Neuronal stem cell (in vitro differentiated cells): ENCODE results near the gene DOK3.
A peak's percentile ranks its signal among the peaks of the same experiment; 100 is the strongest.

Source experiments
- DNase-seq: peaks from one replicate; pipeline ENCODE4 v3.0.0-alpha.2; 2013; ENCODE audit warnings: low spot score
- H2AFZ ChIP-seq: one replicate; pipeline ENCODE4 v1.6.1; 2013; ENCODE audit warnings: mild to moderate bottlenecking, low read length, inconsistent platforms
- H2AK5ac ChIP-seq: 2 replicates; pipeline ENCODE4 v1.6.1; 2013; ENCODE audit warnings: low read depth, mild to moderate bottlenecking, inconsistent platforms, low read length, moderate library complexity, mixed read lengths
- H2BK120ac ChIP-seq: 2 replicates; pipeline ENCODE4 v1.6.1; 2013; ENCODE audit warnings: low read depth, mild to moderate bottlenecking, inconsistent platforms, low read length, moderate library complexity, mixed read lengths
- H2BK12ac ChIP-seq: one replicate; pipeline ENCODE4 v1.6.1; 2013; ENCODE audit warnings: low read length, inconsistent platforms
- H2BK15ac ChIP-seq: 2 replicates; pipeline ENCODE4 v1.6.1; 2013; ENCODE audit warnings: mild to moderate bottlenecking, low read length, inconsistent platforms, mixed read lengths
- H2BK5ac ChIP-seq: one replicate; pipeline ENCODE4 v1.6.1; 2013; ENCODE audit warnings: inconsistent platforms, mild to moderate bottlenecking, low read length, moderate library complexity
- H3K14ac ChIP-seq: one replicate; pipeline ENCODE4 v1.6.1; 2013; ENCODE audit warnings: low read length, inconsistent platforms
- H3K18ac ChIP-seq: 2 replicates; pipeline ENCODE4 v1.6.1; 2013; ENCODE audit warnings: low read length, inconsistent platforms
- H3K23ac ChIP-seq: 2 replicates; pipeline ENCODE4 v1.6.1; 2013; ENCODE audit warnings: low read depth, mild to moderate bottlenecking, mixed read lengths, low read length, inconsistent platforms; ENCODE audit not compliant: poor library complexity
- H3K27ac ChIP-seq: replicated peaks from 3 replicates; pipeline ENCODE4 v1.5.1; 2013; ENCODE audit warnings: low read length, inconsistent platforms
- H3K27me3 ChIP-seq, 3 experiments: 2 replicates each; pipeline ENCODE4 v1.6.1; 2013; ENCODE audit warnings: low read length in 3 of 3, mild to moderate bottlenecking in 2 of 3, inconsistent platforms in 1 of 3, low read depth in 1 of 3, mixed read lengths in 1 of 3, moderate library complexity in 1 of 3; ENCODE audit not compliant: control insufficient read depth in 3 of 3, insufficient read depth in 3 of 3
- H3K36me3 ChIP-seq, 2 donors: replicated peaks in 1 of 2; 2 replicates each; pipeline ENCODE4 v1.6.1; 2013; ENCODE audit warnings: low read length in 2 of 2; ENCODE audit not compliant: control insufficient read depth in 2 of 2, insufficient read depth in 2 of 2
- H3K4ac ChIP-seq: 2 replicates; pipeline ENCODE4 v1.6.1; 2013; ENCODE audit warnings: inconsistent platforms, mild to moderate bottlenecking, low read length, moderate library complexity
- H3K4me1 ChIP-seq, 2 donors: 1 replicate in 1 of 2; 2 replicates in 1 of 2; pipeline ENCODE4 v1.6.1; 2013; ENCODE audit warnings: low read length in 2 of 2, low read depth in 1 of 2; ENCODE audit not compliant: control insufficient read depth in 2 of 2, insufficient read depth in 1 of 2
- H3K4me2 ChIP-seq: one replicate; pipeline ENCODE4 v1.6.1; 2013; ENCODE audit warnings: mild to moderate bottlenecking, low read length, inconsistent platforms; ENCODE audit not compliant: insufficient read depth, poor library complexity, severe bottlenecking
- H3K4me3 ChIP-seq, 2 donors: 2 replicates each; pipeline ENCODE4 v1.5.1; 2013; ENCODE audit warnings: low read length in 2 of 2, mild to moderate bottlenecking in 2 of 2, inconsistent platforms in 1 of 2, moderate library complexity in 1 of 2
- H3K79me1 ChIP-seq: one replicate; pipeline ENCODE4 v1.6.1; 2013; ENCODE audit warnings: low read depth, mild to moderate bottlenecking, inconsistent platforms, low read length, moderate library complexity
- H3K9ac ChIP-seq: one replicate; pipeline ENCODE4 v1.6.1; 2013; ENCODE audit warnings: mild to moderate bottlenecking, low read depth, low read length, inconsistent platforms; ENCODE audit not compliant: poor library complexity
- H3K9me3 ChIP-seq, 2 donors: replicated peaks in 1 of 2; 2 replicates each; pipeline versions ENCODE3 to v1.6.1; 2013; ENCODE audit warnings: low read length in 2 of 2, mild to moderate bottlenecking in 2 of 2, inconsistent platforms in 1 of 2, low read depth in 1 of 2, mixed read lengths in 1 of 2, moderate library complexity in 1 of 2; ENCODE audit not compliant: control insufficient read depth in 2 of 2, insufficient read depth in 1 of 2
- H4K8ac ChIP-seq: one replicate; pipeline ENCODE4 v1.6.1; 2013; ENCODE audit warnings: low read depth, mild to moderate bottlenecking, inconsistent platforms, low read length, moderate library complexity
- H4K91ac ChIP-seq: one replicate; pipeline ENCODE4 v1.6.1; 2013; ENCODE audit warnings: low read length, low read depth, mild to moderate bottlenecking, inconsistent platforms; ENCODE audit not compliant: poor library complexity
- WGBS, 2 donors: extraction: QIAGEN DNeasy Blood & Tissue Kit; methylation state at CpG; one replicate each; pipeline ENCODE4 v1.1.7; 2013; ENCODE audit warnings: missing lambda C conversion rate in 2 of 2, mixed read lengths in 1 of 2; ENCODE audit not compliant: insufficient read length in 2 of 2, insufficient replicate concordance in 1 of 2; ENCODE audit errors: extremely low coverage in 2 of 2; 5-methylcytosine and 5-hydroxymethylcytosine counted together

DOK3 gene

DNA sequence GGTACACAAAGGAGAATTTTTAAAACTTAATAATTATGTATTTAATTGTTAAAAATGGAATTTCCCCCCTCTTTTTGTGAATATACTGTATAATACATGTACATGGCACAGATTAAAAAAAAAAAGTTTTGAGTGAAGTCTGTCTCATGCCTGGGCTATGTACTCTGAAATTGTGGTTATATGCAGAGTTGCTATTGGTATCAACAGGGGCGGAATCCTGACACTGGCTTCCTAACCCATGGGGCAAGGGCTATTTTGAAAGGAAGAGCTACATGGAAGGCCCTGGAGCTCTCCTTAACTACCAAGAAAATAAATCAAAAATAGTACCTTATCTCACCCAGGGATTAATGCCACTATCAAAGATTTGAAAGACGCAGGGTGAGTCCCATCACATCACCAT lies 45.6 kb upstream of the DOK3 start:
- Histone ChIP-seq H3K4ac (no peak overlapping the region), H4K91ac (no peak overlapping the region), H2BK15ac (no peak overlapping the region), H3K79me1 (peaks cover 3% of the 10 kb centered on the region), H2BK5ac (no peak overlapping the region), H3K36me3 (peaks cover 7 to 29% of the 10 kb centered on the region in 2 donors), H2BK120ac (no peak overlapping the region), H2AFZ (peak overlapping the region; percentile 45), H3K14ac (no peak overlapping the region), H3K18ac (no peak overlapping the region), H4K8ac (no peak overlapping the region), H3K9ac (no peak overlapping the region), H3K4me1 (peaks cover 4 to 5% of the 10 kb centered on the region in 2 donors), H3K27ac (no peak overlapping the region), H3K23ac (no peak overlapping the region), H2BK12ac (no peak overlapping the region), H3K4me2 (no peak overlapping the region), H2AK5ac (no peak overlapping the region), H3K27me3 (no peaks in the 10 kb centered on the region), H3K4me3 (no peak overlapping the region), H3K9me3 (no peaks in the 10 kb centered on the region)
- WGBS, 2 donors, result no CpG with 5 or more reads among the region's 2 CpGs
- DNase-seq, result no peak

DNA sequence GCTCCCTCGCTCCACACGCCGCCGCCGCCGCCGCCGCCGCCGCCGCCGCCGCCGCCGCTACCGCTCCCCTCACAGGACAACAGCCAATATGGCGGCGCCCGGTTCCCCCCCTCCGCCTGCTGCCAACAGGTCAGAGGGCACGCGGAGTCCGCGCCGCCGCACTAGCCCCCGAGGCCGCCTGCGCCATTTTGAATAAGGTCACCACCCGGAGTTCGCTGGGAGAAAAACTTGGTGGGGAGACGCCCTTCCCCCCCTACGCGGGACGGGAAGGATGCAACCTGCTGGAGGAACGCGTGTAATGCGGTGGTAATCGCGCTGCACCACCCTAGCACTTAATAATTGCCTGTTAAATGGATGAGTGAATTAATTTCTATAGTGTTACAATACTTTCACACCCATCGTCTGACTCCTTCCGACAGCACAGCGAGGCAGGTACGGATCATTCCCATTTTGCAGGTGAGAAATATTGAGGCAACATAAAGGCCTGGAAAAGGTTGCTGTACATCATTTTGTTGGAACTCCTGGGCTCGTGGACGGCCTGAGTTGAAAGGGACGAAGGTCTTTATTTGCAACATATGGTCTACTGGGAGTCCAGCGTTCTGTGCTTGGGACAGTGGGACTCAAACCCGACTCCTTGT lies 45.0 kb upstream of the DOK3 start, which contains the start of gene FAM193B:
FAM193B (minus strand) TSS at position 90 of the 638 bp plus-strand sequence. CDS start 105 bp downstream, outside the sequence.
- Histone ChIP-seq H3K9me3 (no peaks in the 10 kb centered on the region), H2BK5ac (no peak within 1 kb of the TSS), H3K4me3 (peak within 1 kb of the TSS; percentile 86 to 92), H3K36me3 (peaks cover 7 to 35% of the 10 kb centered on the region in 2 donors), H3K27me3 (no peaks in the 10 kb centered on the region), H2BK120ac (no peak within 1 kb of the TSS), H2BK12ac (no peak within 1 kb of the TSS), H3K18ac (peak within 1 kb of the TSS; percentile 95), H3K4me2 (peak within 1 kb of the TSS; percentile 57), H2BK15ac (no peak within 1 kb of the TSS), H2AK5ac (peak within 1 kb of the TSS; percentile 72), H3K4me1 (peaks cover 4 to 5% of the 10 kb centered on the region in 2 donors), H3K79me1 (peaks cover 3% of the 10 kb centered on the region), H3K4ac (no peak within 1 kb of the TSS), H3K27ac (peak within 1 kb of the TSS; percentile 24), H4K8ac (no peak within 1 kb of the TSS), H2AFZ (peak within 1 kb of the TSS; percentile 84), H3K23ac (peak within 1 kb of the TSS; percentile 93), H4K91ac (no peak within 1 kb of the TSS), H3K14ac (peak within 1 kb of the TSS; percentile 87), H3K9ac (peak within 1 kb of the TSS; percentile 98)
- peak; percentile 88 for DNase-seq
- no CpG with 5 or more reads among the region's 49 CpGs for WGBS, 2 donors

DNA sequence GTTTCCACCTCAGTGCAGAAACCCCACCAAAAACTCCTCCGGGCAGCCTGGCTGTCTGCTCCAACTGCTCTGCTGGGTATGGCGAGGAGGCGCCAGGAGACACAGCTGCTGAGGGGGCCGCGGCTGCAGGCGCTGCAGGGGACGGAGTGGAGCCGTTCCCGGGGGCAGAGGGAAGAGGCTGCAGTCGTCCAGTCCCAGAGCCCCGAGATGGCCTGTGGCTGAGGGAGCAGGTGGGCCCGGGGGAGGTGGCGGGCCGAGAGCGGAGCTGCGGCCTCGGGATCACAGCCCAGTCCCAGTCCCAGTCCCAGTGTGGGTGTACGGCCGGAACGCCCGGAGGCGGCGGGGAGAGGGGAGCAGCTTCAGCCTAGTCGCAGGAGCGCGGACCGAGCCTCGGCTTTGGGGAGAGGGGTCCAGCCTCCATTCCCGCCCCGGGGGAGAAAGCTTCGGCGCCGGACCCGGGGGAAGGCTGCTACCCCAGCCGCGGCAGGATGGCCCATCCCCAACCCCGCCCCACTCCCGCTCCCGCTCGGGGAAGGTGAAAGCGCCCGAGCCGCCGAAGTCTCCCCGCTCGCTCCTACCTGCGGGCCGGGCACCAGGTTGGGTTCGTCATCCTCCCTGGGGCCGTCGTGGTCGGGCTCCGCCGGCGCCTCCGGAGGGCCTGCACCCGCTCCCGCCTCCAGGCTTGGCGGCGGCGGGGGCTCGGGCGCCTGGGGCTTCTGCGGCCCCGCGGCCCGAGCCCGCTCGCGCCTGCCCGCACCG lies 44.2 kb upstream of the DOK3 start:
- no peak overlapping the region for H3K4ac ChIP-seq
- peak overlapping the region; percentile 72 for H2AK5ac ChIP-seq
- H3K4me2 ChIP-seq, result peak overlapping the region; percentile 57
- no peak overlapping the region for H2BK12ac ChIP-seq
- H3K18ac ChIP-seq, result peak overlapping the region; percentile 95
- H3K79me1 ChIP-seq, result peaks cover 3% of the 10 kb centered on the region
- no peaks in the 10 kb centered on the region for H3K27me3 ChIP-seq
- H2AFZ ChIP-seq, result peak overlapping the region; percentile 84
- peak overlapping the region; percentile 98 for H3K9ac ChIP-seq
- H4K8ac ChIP-seq, result no peak overlapping the region
- H2BK5ac ChIP-seq, result no peak overlapping the region
- peak overlapping the region; percentile 24 for H3K27ac ChIP-seq
- H4K91ac ChIP-seq, result no peak overlapping the region
- no peak for DNase-seq
- H2BK120ac ChIP-seq, result no peak overlapping the region
- peak overlapping the region; percentile 87 for H3K14ac ChIP-seq
- peak overlapping the region; percentile 93 for H3K23ac ChIP-seq
- no peak overlapping the region for H2BK15ac ChIP-seq
- H3K9me3 ChIP-seq, result no peaks in the 10 kb centered on the region
- H3K36me3 ChIP-seq, result peaks cover 7 to 39% of the 10 kb centered on the region in 2 donors
- WGBS, 2 donors, result no CpG with 5 or more reads among the region's 72 CpGs
- peaks cover 4 to 5% of the 10 kb centered on the region in 2 donors for H3K4me1 ChIP-seq
- peak overlapping the region; percentile 86 to 92 for H3K4me3 ChIP-seq

DNA sequence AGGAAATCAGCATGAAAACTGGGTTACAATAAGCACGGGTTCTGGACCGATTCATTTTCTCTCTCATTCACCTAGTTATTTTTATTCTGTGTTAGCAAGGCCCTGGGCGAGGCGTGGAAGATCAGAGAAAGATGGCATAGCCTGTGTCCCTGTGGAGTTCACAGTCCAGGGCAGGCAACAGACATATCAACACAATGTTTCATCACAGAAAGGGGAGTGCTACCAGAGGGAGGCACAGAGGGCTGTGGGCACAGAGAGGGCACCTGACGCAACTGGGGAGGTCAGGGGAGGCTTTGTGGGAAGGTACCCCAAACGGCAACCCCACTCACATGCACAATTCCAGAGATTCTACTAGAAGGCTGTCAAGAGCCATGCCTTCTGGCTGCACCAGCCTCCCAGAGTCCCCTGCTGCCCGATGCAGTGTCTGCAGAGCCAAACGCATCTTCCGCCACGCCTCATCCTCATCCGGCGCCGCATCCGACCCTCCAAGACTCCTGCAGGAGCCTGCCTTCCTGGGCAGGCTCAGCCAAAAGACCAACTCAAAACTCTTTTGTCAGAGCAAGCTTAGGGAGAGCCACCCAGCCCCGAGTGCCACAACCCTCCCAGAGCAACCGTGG lies 43.3 kb upstream of the DOK3 start:
- DNase-seq, result no peak
- no peak overlapping the region for H4K8ac ChIP-seq
- no peak overlapping the region for H3K4ac ChIP-seq
- no peaks in the 10 kb centered on the region for H3K9me3 ChIP-seq
- no peak overlapping the region for H2BK12ac ChIP-seq
- H2BK5ac ChIP-seq, result no peak overlapping the region
- H2AK5ac ChIP-seq, result no peak overlapping the region
- no peaks in the 10 kb centered on the region for H3K27me3 ChIP-seq
- no peak overlapping the region for H3K18ac ChIP-seq
- H3K4me3 ChIP-seq, result peak overlapping the region; percentile 86 to 92
- peaks cover 7 to 48% of the 10 kb centered on the region in 2 donors for H3K36me3 ChIP-seq
- no CpG with 5 or more reads among the region's 16 CpGs for WGBS, 2 donors
- H3K9ac ChIP-seq, result peak overlapping the region; percentile 98
- peak overlapping the region; percentile 57 for H3K4me2 ChIP-seq
- H3K4me1 ChIP-seq, result peaks cover 4 to 5% of the 10 kb centered on the region in 2 donors
- H4K91ac ChIP-seq, result no peak overlapping the region
- H3K27ac ChIP-seq, result no peak overlapping the region
- no peak overlapping the region for H2BK120ac ChIP-seq
- H3K23ac ChIP-seq, result no peak overlapping the region
- peaks cover 3% of the 10 kb centered on the region for H3K79me1 ChIP-seq
- no peak overlapping the region for H2BK15ac ChIP-seq
- no peak overlapping the region for H3K14ac ChIP-seq
- H2AFZ ChIP-seq, result no peak overlapping the region
